Measurements from ENCODE around the gene KCNH2. TPM values are rescaled to one million over a fixed set of nuclear protein-coding genes. Genes with fewer than 3 reads are reported as not detected.

The KCNH2 gene
- total and polyA plus RNA-seq, 10 of the 15 experiments (the other 5 are each of a cell fraction or from before 2014, with no cell fraction given) = 0.04 to 0.24 (median 0.17) TPM; not detected in 6

DNA sequence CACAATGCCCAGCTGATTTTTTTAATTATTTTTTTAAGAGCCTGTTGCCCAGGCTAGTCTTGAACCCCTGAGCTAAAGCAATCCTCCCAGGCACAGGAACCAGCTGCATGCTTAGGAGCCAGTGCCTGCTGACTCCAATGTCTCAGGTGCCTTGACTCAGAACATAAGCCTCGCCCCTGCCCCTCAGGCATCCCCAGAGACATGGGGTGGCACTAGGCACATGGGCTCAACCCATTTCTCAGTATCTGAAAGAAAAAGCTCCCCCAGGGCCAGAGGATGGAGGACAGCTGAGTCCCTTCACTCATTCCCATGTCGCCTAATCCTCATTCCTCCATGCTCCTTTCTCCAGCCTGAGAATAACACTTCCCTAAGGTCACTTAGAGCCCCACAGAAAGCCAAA, 39.1 kb downstream of the KCNH2 start (continued):
- TF ChIP-seq, protein P1, sequence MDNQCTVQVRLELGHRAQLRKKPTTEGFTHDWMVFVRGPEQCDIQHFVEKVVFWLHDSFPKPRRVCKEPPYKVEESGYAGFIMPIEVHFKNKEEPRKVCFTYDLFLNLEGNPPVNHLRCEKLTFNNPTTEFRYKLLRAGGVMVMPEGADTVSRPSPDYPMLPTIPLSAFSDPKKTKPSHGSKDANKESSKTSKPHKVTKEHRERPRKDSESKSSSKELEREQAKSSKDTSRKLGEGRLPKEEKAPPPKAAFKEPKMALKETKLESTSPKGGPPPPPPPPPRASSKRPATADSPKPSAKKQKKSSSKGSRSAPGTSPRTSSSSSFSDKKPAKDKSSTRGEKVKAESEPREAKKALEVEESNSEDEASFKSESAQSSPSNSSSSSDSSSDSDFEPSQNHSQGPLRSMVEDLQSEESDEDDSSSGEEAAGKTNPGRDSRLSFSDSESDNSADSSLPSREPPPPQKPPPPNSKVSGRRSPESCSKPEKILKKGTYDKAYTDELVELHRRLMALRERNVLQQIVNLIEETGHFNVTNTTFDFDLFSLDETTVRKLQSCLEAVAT (IDR thresholded peaks at IDR 0.05) = no peak
- TF ChIP-seq, protein P2, sequence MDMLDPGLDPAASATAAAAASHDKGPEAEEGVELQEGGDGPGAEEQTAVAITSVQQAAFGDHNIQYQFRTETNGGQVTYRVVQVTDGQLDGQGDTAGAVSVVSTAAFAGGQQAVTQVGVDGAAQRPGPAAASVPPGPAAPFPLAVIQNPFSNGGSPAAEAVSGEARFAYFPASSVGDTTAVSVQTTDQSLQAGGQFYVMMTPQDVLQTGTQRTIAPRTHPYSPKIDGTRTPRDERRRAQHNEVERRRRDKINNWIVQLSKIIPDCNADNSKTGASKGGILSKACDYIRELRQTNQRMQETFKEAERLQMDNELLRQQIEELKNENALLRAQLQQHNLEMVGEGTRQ (IDR thresholded peaks at IDR 0.05; ENCODE audit: borderline replicate concordance, low read depth, low read length) = no peak
- no peak for TF ChIP-seq BMI1 (IDR thresholded peaks at IDR 0.05; ENCODE audit: borderline replicate concordance)
- no peak for TF ChIP-seq TAF1 (IDR thresholded peaks at IDR 0.05; ENCODE audit: borderline replicate concordance, low read depth, low read length)

DNA sequence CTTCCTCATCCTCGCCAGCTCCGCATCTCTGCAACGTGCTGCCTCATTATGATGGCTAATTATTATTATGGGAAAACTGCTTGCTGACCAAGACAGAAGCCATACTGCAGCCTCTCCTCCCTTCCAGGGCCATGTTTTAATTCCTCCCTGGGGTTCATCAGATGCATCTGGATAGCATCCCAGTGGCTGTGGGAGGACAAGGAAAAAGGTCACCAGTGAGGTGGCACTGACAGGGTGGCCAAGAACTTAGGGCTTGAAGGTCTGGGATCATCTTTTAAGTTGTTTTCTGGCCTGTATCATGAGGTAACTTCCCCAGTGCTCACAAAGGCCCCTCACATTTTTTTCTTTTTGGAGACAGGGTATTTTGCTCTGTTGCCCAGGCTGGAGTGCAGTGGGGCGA, 39.6 kb downstream of the KCNH2 start:
- ATAC-seq (no peak), DNase-seq (ENCODE audit: low read depth, low spot score) (no peak), FAIRE-seq (no peak)
- intact Hi-C loops (cut with micrococcal nuclease; ENCODE audit: unreplicated experiment) (no loop called here), in situ Hi-C loops (cut with MboI) (no loop called here)
- H3K4me1 ChIP-seq (ENCODE audit: control insufficient read depth, insufficient read depth, low read length) = no peaks in the 10 kb centered on the region
- no peak overlapping the region for H3K27ac ChIP-seq (ENCODE audit: control insufficient read depth, insufficient read depth)
- H2AFZ ChIP-seq (ENCODE audit: control insufficient read depth, low read depth, low read length) = no peak overlapping the region
- H3K4me2 ChIP-seq (ENCODE audit: control insufficient read depth, insufficient read depth) = no peak overlapping the region
- no peaks in the 10 kb centered on the region for H3K79me2 ChIP-seq (ENCODE audit: control insufficient read depth, insufficient read depth, low read length)
- ChIA-PET POLR2A (no interaction called here), SMC1A (ENCODE audit: uncharacterized antibody, unreplicated experiment) (no interaction called here), CTCF (no interaction called here), RAD21 (ENCODE audit: unreplicated experiment) (no interaction called here)
- H3K9me3 ChIP-seq (replicated peaks; ENCODE audit: control insufficient read depth, insufficient read depth, low read length) = no peaks in the 10 kb centered on the region
- no peaks in the 10 kb centered on the region for H4K20me1 ChIP-seq (ENCODE audit: control insufficient read depth, insufficient read depth)
- BruUV-seq (replicated peaks) = no TSS peak
- peaks cover 0 to 2% of the 10 kb centered on the region in 2 experiments; a peak in 2 of 4 replicates for H3K27me3 ChIP-seq (replicated peaks in 1 of 2; ENCODE audit: control insufficient read depth in 2 of 2, insufficient read depth in 2 of 2, low read length in 1 of 2)
- H3K36me3 ChIP-seq (ENCODE audit: control insufficient read depth in 2 of 2, insufficient read depth in 2 of 2, low read length in 1 of 2) = no peaks in the 10 kb centered on the region
- TF ChIP-seq SMARCA5 (IDR thresholded peaks at IDR 0.05) (no peak), FOXK2 (IDR thresholded peaks at IDR 0.05) (no peak)
- H3K9ac ChIP-seq (ENCODE audit: control insufficient read depth, insufficient read depth, low read length) = no peak overlapping the region
- no peak overlapping the region for H3K4me3 ChIP-seq
- WGBS (ENCODE audit: insufficient coverage, insufficient replicate concordance, low lambda C conversion rate, missing lambda C conversion rate) = 19% methylated on average over 4 of the region's 4 CpGs
